HCT116 (cell line): ENCODE data around the gene ATP2B3. TPM values are rescaled to one million over a fixed set of nuclear protein-coding genes. Genes with fewer than 3 reads are reported as not detected.

Source experiments
- ATAC-seq: fragments of 200-7000 bp; cut with Tn5 transposase; 2 replicates; pipeline ENCODE4 v1.9.1; 2020; ENCODE audit warnings: mild to moderate bottlenecking, moderate library complexity
- BruUV-seq: library from RNA; stranded (reverse); fragments of 400-500 nt; replicated peaks from 2 replicates; lab custom pipeline; 2021; lab: Mats Ljungman, UMichigan
- CTCF ChIA-PET: fragments of 300-600 bp; sonication (Branson Sonifier 250); formaldehyde crosslinking; loops from one replicate; lab custom pipeline; 2021; ENCODE audit warnings: antibody characterized with exemption; lab: Charles Lee
- POLR2A ChIA-PET: fragments of 300-600, 350-600 bp; sonication (Branson Sonifier 250); formaldehyde crosslinking; loops from one replicate; lab custom pipeline; 2021; ENCODE audit warnings: antibody characterized with exemption; lab: Charles Lee
- RAD21 ChIA-PET, 2 experiments: fragments of 300-600 bp; sonication (Branson Sonifier 250); formaldehyde crosslinking; loops; one replicate each; lab custom pipeline; 2023; ENCODE audit warnings: low total read pairs in 2 of 2; ENCODE audit not compliant: uncharacterized antibody in 2 of 2, unreplicated experiment in 2 of 2, low non-redundant PET in 1 of 2; lab: Charles Lee
- DNase-seq: peaks from one replicate; pipeline ENCODE4 v3.0.0-alpha.2; 2010; ENCODE audit warnings: low read depth, low spot score
- H2AFZ ChIP-seq: fragments of 200-600 bp; shearing (Covaris generic), sonication (generic); 2 replicates; pipeline ENCODE4 v1.6.1; 2017; ENCODE audit warnings: low read depth, mixed run types, mixed read lengths, antibody characterized with exemption, low read length; ENCODE audit not compliant: poor library complexity, severe bottlenecking
- H3K27ac ChIP-seq: 2 replicates; pipeline ENCODE4 v1.5.1; 2012; ENCODE audit warnings: low read depth, low read length
- H3K27me3 ChIP-seq: fragments of 200-600 bp; sonication (generic); 2 replicates; pipeline ENCODE4 v1.6.1; 2016; ENCODE audit warnings: mixed run types, low read length, mixed read lengths; ENCODE audit not compliant: insufficient read depth
- H3K36me3 ChIP-seq, 2 experiments: fragments of 200-500 bp in 1 of 2; fragments of 200-600 bp in 1 of 2; sonication (Bioruptor generic) in 1 of 2; sonication (generic) in 1 of 2; 2 replicates each; pipeline versions ENCODE4 v1.5.1 to v1.6.1; 2014 to 2016; ENCODE audit warnings: low read length in 2 of 2, inconsistent platforms in 1 of 2, mixed read lengths in 1 of 2, mixed run types in 1 of 2; ENCODE audit not compliant: insufficient read depth in 2 of 2, control insufficient read depth in 1 of 2
- H3K4me1 ChIP-seq, 2 experiments: fragments of 200-600 bp in 1 of 2; sonication (generic) in 1 of 2; 2 replicates each; pipeline versions ENCODE4 v1.5.1 to v1.6.1; 2012 to 2017; ENCODE audit warnings: low read length in 2 of 2, inconsistent platforms in 1 of 2, mild to moderate bottlenecking in 1 of 2, mixed read lengths in 1 of 2, mixed run types in 1 of 2, moderate library complexity in 1 of 2; ENCODE audit not compliant: insufficient read depth in 2 of 2, control insufficient read depth in 1 of 2
- H3K4me2 ChIP-seq: fragments of 200-600 bp; sonication (generic); 2 replicates; pipeline ENCODE4 v1.6.1; 2017; ENCODE audit warnings: mixed run types, low read length, mixed read lengths
- H3K4me3 ChIP-seq, 2 experiments: fragments of 200-600 bp in 1 of 2; sonication (generic) in 1 of 2; replicated peaks in 1 of 2; 2 replicates each; pipeline ENCODE4 v1.5.1; 2011 to 2016; ENCODE audit warnings: low read length in 2 of 2, control low read depth in 1 of 2, low read depth in 1 of 2, mild to moderate bottlenecking in 1 of 2, mixed read lengths in 1 of 2, mixed run types in 1 of 2
- H3K79me2 ChIP-seq: fragments of 200-600 bp; sonication (generic); 2 replicates; pipeline ENCODE4 v1.6.1; 2017; ENCODE audit warnings: mild to moderate bottlenecking, mixed run types, low read length, moderate library complexity, mixed read lengths; ENCODE audit not compliant: insufficient read depth
- H3K9ac ChIP-seq: fragments of 200-600 bp; sonication (generic); 2 replicates; pipeline ENCODE4 v1.6.1; 2016; ENCODE audit warnings: low read length, mixed read lengths
- H3K9me2 ChIP-seq: fragments of 200-600 bp; sonication (generic), shearing (Covaris generic); 2 replicates; pipeline ENCODE4 v1.6.1; 2017; ENCODE audit warnings: mixed run types, mild to moderate bottlenecking, moderate library complexity; ENCODE audit not compliant: insufficient read depth
- H3K9me3 ChIP-seq, 2 experiments: fragments of 200-500 bp in 1 of 2; fragments of 200-600 bp in 1 of 2; sonication (Bioruptor generic) in 1 of 2; sonication (generic) in 1 of 2; 2 replicates each; pipeline ENCODE4 v1.6.1; 2014 to 2017; ENCODE audit warnings: low read length in 2 of 2, mixed read lengths in 2 of 2, inconsistent platforms in 1 of 2, low read depth in 1 of 2, mild to moderate bottlenecking in 1 of 2, mixed run types in 1 of 2, moderate library complexity in 1 of 2; ENCODE audit not compliant: control insufficient read depth in 1 of 2, insufficient read depth in 1 of 2
- H4K20me1 ChIP-seq: fragments of 200-600 bp; sonication (generic), shearing (Covaris generic); 2 replicates; pipeline ENCODE4 v1.6.1; 2017; ENCODE audit warnings: mixed run types, mild to moderate bottlenecking, moderate library complexity; ENCODE audit not compliant: insufficient read depth
- CBX3 ChIP-seq: IDR thresholded peaks from 2 replicates; pipeline ENCODE4 v1.6.1; 2012; ENCODE audit warnings: low read depth
- CEBPB ChIP-seq: IDR thresholded peaks from 2 replicates; pipeline ENCODE4 v1.6.1; 2012; ENCODE audit warnings: low read depth
- CTCF ChIP-seq, 3 experiments: fragments of 200-600 bp in 1 of 3; sonication (generic) in 1 of 3; IDR thresholded peaks in 2 of 3; conservative IDR thresholded peaks in 1 of 3; 2 replicates each; pipeline ENCODE4 v1.5.1; 2012 to 2017; ENCODE audit warnings: low read depth in 2 of 3, low read length in 2 of 3, antibody characterized with exemption in 1 of 3, borderline replicate concordance in 1 of 3, control low read depth in 1 of 3, mild to moderate bottlenecking in 1 of 3, mixed read lengths in 1 of 3, mixed run types in 1 of 3, moderate library complexity in 1 of 3; ENCODE audit not compliant: insufficient read depth in 1 of 3
- EZH2 ChIP-seq: fragments of 200-600 bp; sonication (generic); IDR thresholded peaks from 2 replicates; pipeline ENCODE4 v1.6.1; 2017; ENCODE audit warnings: antibody characterized with exemption, mixed run types
- EZH2phosphoT487 ChIP-seq: fragments of 200-600 bp; IDR thresholded peaks from 2 replicates; pipeline ENCODE4 v1.6.1; 2018; ENCODE audit warnings: antibody characterized with exemption, borderline replicate concordance
- JUND ChIP-seq: IDR thresholded peaks from 2 replicates; pipeline ENCODE4 v1.6.1; 2012
- MAX ChIP-seq: IDR thresholded peaks from 2 replicates; pipeline ENCODE4 v1.6.1; 2012
- POLR2AphosphoS5 ChIP-seq: IDR thresholded peaks from 2 replicates; pipeline ENCODE4 v1.6.1; 2011; ENCODE audit warnings: mild to moderate bottlenecking, low read depth, low read length, moderate library complexity
- RAD21 ChIP-seq: IDR thresholded peaks from 2 replicates; pipeline ENCODE4 v1.6.1; 2012; ENCODE audit warnings: low read depth, mild to moderate bottlenecking
- SIN3A ChIP-seq: IDR thresholded peaks from 2 replicates; pipeline ENCODE4 v1.6.1; 2012; ENCODE audit warnings: low read depth
- SRF ChIP-seq: IDR thresholded peaks from 2 replicates; pipeline ENCODE4 v1.6.1; 2012; ENCODE audit warnings: low read depth
- TCF7L2 ChIP-seq: IDR thresholded peaks from 2 replicates; pipeline ENCODE4 v1.7.0; 2011; ENCODE audit warnings: borderline replicate concordance, inconsistent platforms; ENCODE audit not compliant: insufficient read depth, insufficient read length; ENCODE audit errors: extremely low read depth
- YY1 ChIP-seq: IDR thresholded peaks from 2 replicates; pipeline ENCODE4 v1.6.1; 2011; ENCODE audit warnings: low read length, low read depth, moderate library complexity, mild to moderate bottlenecking; ENCODE audit not compliant: insufficient replicate concordance; ENCODE audit errors: extremely low read depth
- ZFX ChIP-seq: fragments of 450-650 bp; IDR thresholded peaks from 2 replicates; pipeline ENCODE4 v1.6.1; 2017
- intact Hi-C: fragments of 100-400 bp; cut with micrococcal nuclease; formaldehyde crosslinking; loops from 2 replicates; pipeline ENCODE4 v1.10.0; 2022
- total RNA-seq: library from RNA; stranded (reverse); gene quantifications from one replicate; pipeline ENCODE4 v1.2.1, GENCODE V29; 2021; ENCODE audit not compliant: unreplicated experiment
- TF ChIP-seq, protein P1 (sequence below): IDR thresholded peaks from 2 replicates; pipeline ENCODE4 v1.6.1; 2012

The ATP2B3 gene
- total RNA-seq, 1 experiment from 2014 or later: not detected

- intact Hi-C loops: no loop called here
- H3K4me1 ChIP-seq: no peaks in the 10 kb centered on the region
- RAD21 ChIA-PET: no interaction called here
- BruUV-seq: no TSS peak
- ATAC-seq (no peak), DNase-seq (no peak)
- H3K27ac ChIP-seq: no peak overlapping the region
- no peak overlapping the region for H3K9ac ChIP-seq
- no peak overlapping the region for H3K4me3 ChIP-seq
- TF ChIP-seq CTCF (IDR thresholded peaks at IDR 0.05 in 2 of 3, conservative IDR thresholded peaks at IDR 0.05 in 1 of 3; ENCODE audit: borderline replicate concordance in 1 of 3, insufficient read depth in 1 of 3, low read depth in 2 of 3, low read length in 2 of 3): no peak
- no peak for TF ChIP-seq YY1
- TF ChIP-seq EZH2phosphoT487: no peak
- TF ChIP-seq RAD21: no peak
- TF ChIP-seq CBX3: no peak
- no peak for TF ChIP-seq SIN3A
- no peak for TF ChIP-seq MAX
- TF ChIP-seq POLR2AphosphoS5: no peak
- TF ChIP-seq CEBPB: no peak
- no peak for TF ChIP-seq ZFX
- TF ChIP-seq, protein P1, sequence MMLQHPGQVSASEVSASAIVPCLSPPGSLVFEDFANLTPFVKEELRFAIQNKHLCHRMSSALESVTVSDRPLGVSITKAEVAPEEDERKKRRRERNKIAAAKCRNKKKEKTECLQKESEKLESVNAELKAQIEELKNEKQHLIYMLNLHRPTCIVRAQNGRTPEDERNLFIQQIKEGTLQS: no peak
- TF ChIP-seq JUND: no peak
- TF ChIP-seq SRF: no peak
- TF ChIP-seq EZH2: no peak
- no peak for TF ChIP-seq TCF7L2
- H3K27me3 ChIP-seq: no peaks in the 10 kb centered on the region
- no peak overlapping the region for H2AFZ ChIP-seq
- H3K9me3 ChIP-seq: no peaks in the 10 kb centered on the region
- H3K36me3 ChIP-seq: no peaks in the 10 kb centered on the region
- POLR2A ChIA-PET: no interaction called here
- no peaks in the 10 kb centered on the region for H3K9me2 ChIP-seq
- no peaks in the 10 kb centered on the region for H4K20me1 ChIP-seq
- CTCF ChIA-PET: no interaction called here
- H3K4me2 ChIP-seq: no peak overlapping the region
- H3K79me2 ChIP-seq: no peaks in the 10 kb centered on the region
Measured at GRCh38 chrX:153576961-153577360, 59.5 kb downstream of the ATP2B3 start.
